Measurements from ENCODE around the gene GUCY2C. TPM values are rescaled to one million over a fixed set of nuclear protein-coding genes. Genes with fewer than 3 reads are reported as not detected.
"Not testable (repeated sequence)": the region's sequence is repeated elsewhere in the genome, so short reads cannot be mapped to it uniquely, and the experiment has no call there.

Gene GUCY2C
- total RNA-seq (2012; rRNA removed): not detected in 2 replicates

- H3K36me3 ChIP-seq (ENCODE audit: insufficient read depth, low read length): no peaks in the 10 kb centered on the region
- no peaks in the 10 kb centered on the region for H3K4me1 ChIP-seq (ENCODE audit: control insufficient read depth, insufficient read depth, low read length)
- no peaks in the 10 kb centered on the region for H3K27me3 ChIP-seq (ENCODE audit: control insufficient read depth, insufficient read depth, low read length)
- no peak within 1 kb of the TSS for H3K4me3 ChIP-seq (ENCODE audit: low read length)
- no peak within 1 kb of the TSS for H3K9ac ChIP-seq (ENCODE audit: low read depth, low read length)
- no peak within 1 kb of the TSS for H3K4me2 ChIP-seq (ENCODE audit: low read length)
- no peaks in the 10 kb centered on the region for H3K9me3 ChIP-seq (replicated peaks; ENCODE audit: low read length)
These were observed at the start of gene GUCY2C for GRCh38 chr12:14696265-14696741. GUCY2C (minus strand) TSS chr12:14696599; CDS start chr12:14696448, 151 bp downstream.

- Histone ChIP-seq H3K9ac (ENCODE audit: low read depth, low read length) (no peak overlapping the region), H3K27me3 (ENCODE audit: control insufficient read depth, insufficient read depth, low read length) (no peaks in the 10 kb centered on the region), H3K36me3 (ENCODE audit: insufficient read depth, low read length) (no peaks in the 10 kb centered on the region), H3K9me3 (replicated peaks; ENCODE audit: low read length) (no peaks in the 10 kb centered on the region), H3K4me3 (ENCODE audit: low read length) (no peak overlapping the region), H3K4me2 (ENCODE audit: low read length) (no peak overlapping the region), H3K4me1 (ENCODE audit: control insufficient read depth, insufficient read depth, low read length) (no peaks in the 10 kb centered on the region)
These were observed 46.7 kb upstream of the GUCY2C start for GRCh38 chr12:14743061-14743460.

GRCh38 chr12:14741942-14742341 lies 45.5 kb upstream of the GUCY2C start:
- no peaks in the 10 kb centered on the region for H3K27me3 ChIP-seq (ENCODE audit: control insufficient read depth, insufficient read depth, low read length)
- no peak overlapping the region for H3K9ac ChIP-seq (ENCODE audit: low read depth, low read length)
- no peak overlapping the region for H3K4me2 ChIP-seq (ENCODE audit: low read length)
- no peak overlapping the region for H3K4me3 ChIP-seq (ENCODE audit: low read length)
- H3K36me3 ChIP-seq (ENCODE audit: insufficient read depth, low read length): no peaks in the 10 kb centered on the region
- H3K4me1 ChIP-seq (ENCODE audit: control insufficient read depth, insufficient read depth, low read length): no peaks in the 10 kb centered on the region
- no peaks in the 10 kb centered on the region for H3K9me3 ChIP-seq (replicated peaks; ENCODE audit: low read length)

GRCh38 chr12:14741153-14741552 lies 44.8 kb upstream of the GUCY2C start:
- no peaks in the 10 kb centered on the region for H3K9me3 ChIP-seq (replicated peaks; ENCODE audit: low read length)
- no peak overlapping the region for H3K4me3 ChIP-seq (ENCODE audit: low read length)
- H3K4me2 ChIP-seq (ENCODE audit: low read length): no peak overlapping the region
- H3K27me3 ChIP-seq (ENCODE audit: control insufficient read depth, insufficient read depth, low read length): no peaks in the 10 kb centered on the region
- H3K4me1 ChIP-seq (ENCODE audit: control insufficient read depth, insufficient read depth, low read length): no peaks in the 10 kb centered on the region
- H3K36me3 ChIP-seq (ENCODE audit: insufficient read depth, low read length): no peaks in the 10 kb centered on the region
- no peak overlapping the region for H3K9ac ChIP-seq (ENCODE audit: low read depth, low read length)

- H3K9ac ChIP-seq (ENCODE audit: low read depth, low read length); H3K27me3 ChIP-seq (ENCODE audit: control insufficient read depth, insufficient read depth, low read length); H3K4me1 ChIP-seq (ENCODE audit: control insufficient read depth, insufficient read depth, low read length); H3K9me3 ChIP-seq (replicated peaks; ENCODE audit: low read length); H3K4me3 ChIP-seq (ENCODE audit: low read length); H3K4me2 ChIP-seq (ENCODE audit: low read length); H3K36me3 ChIP-seq (ENCODE audit: insufficient read depth, low read length): not testable (repeated sequence)
These were observed 40.0 kb upstream of the GUCY2C start for GRCh38 chr12:14736441-14736840.

- Histone ChIP-seq H3K4me2 (ENCODE audit: low read length) (no peak overlapping the region), H3K9ac (ENCODE audit: low read depth, low read length) (no peak overlapping the region), H3K27me3 (ENCODE audit: control insufficient read depth, insufficient read depth, low read length) (peaks cover 12% of the 10 kb centered on the region)
These were observed 35.4 kb upstream of the GUCY2C start for GRCh38 chr12:14731821-14732220.

GRCh38 chr12:14729586-14729985 lies 33.2 kb upstream of the GUCY2C start:
- no peak overlapping the region for H3K4me3 ChIP-seq (ENCODE audit: low read length)
- no peak overlapping the region for H3K4me2 ChIP-seq (ENCODE audit: low read length)
- no peaks in the 10 kb centered on the region for H3K9me3 ChIP-seq (replicated peaks; ENCODE audit: low read length)
- peaks cover 12% of the 10 kb centered on the region for H3K27me3 ChIP-seq (ENCODE audit: control insufficient read depth, insufficient read depth, low read length)
- H3K36me3 ChIP-seq (ENCODE audit: insufficient read depth, low read length): no peaks in the 10 kb centered on the region
- no peak overlapping the region for H3K9ac ChIP-seq (ENCODE audit: low read depth, low read length)
- H3K4me1 ChIP-seq (ENCODE audit: control insufficient read depth, insufficient read depth, low read length): no peaks in the 10 kb centered on the region

More at GRCh38 chr12:14731821-14732220, 35.4 kb upstream of the GUCY2C start:
- H3K4me1 ChIP-seq (ENCODE audit: control insufficient read depth, insufficient read depth, low read length): no peaks in the 10 kb centered on the region
- no peak overlapping the region for H3K4me3 ChIP-seq (ENCODE audit: low read length)
- no peaks in the 10 kb centered on the region for H3K36me3 ChIP-seq (ENCODE audit: insufficient read depth, low read length)
- H3K9me3 ChIP-seq (replicated peaks; ENCODE audit: low read length): no peaks in the 10 kb centered on the region

- Histone ChIP-seq H3K4me3 (ENCODE audit: low read length) (no peak overlapping the region), H3K36me3 (ENCODE audit: insufficient read depth, low read length) (no peaks in the 10 kb centered on the region), H3K9ac (ENCODE audit: low read depth, low read length) (no peak overlapping the region), H3K27me3 (ENCODE audit: control insufficient read depth, insufficient read depth, low read length) (peaks cover 3% of the 10 kb centered on the region), H3K4me1 (ENCODE audit: control insufficient read depth, insufficient read depth, low read length) (no peaks in the 10 kb centered on the region), H3K9me3 (replicated peaks; ENCODE audit: low read length) (no peaks in the 10 kb centered on the region), H3K4me2 (ENCODE audit: low read length) (no peak overlapping the region)
These were observed 27.4 kb upstream of the GUCY2C start for GRCh38 chr12:14723763-14724162.

GRCh38 chr12:14716848-14717444 lies 20.5 kb upstream of the GUCY2C start:
- Histone ChIP-seq H3K4me3 (ENCODE audit: low read length) (no peak overlapping the region), H3K9me3 (replicated peaks; ENCODE audit: low read length) (no peaks in the 10 kb centered on the region), H3K27me3 (ENCODE audit: control insufficient read depth, insufficient read depth, low read length) (no peaks in the 10 kb centered on the region), H3K4me2 (ENCODE audit: low read length) (no peak overlapping the region), H3K9ac (ENCODE audit: low read depth, low read length) (no peak overlapping the region), H3K36me3 (ENCODE audit: insufficient read depth, low read length) (no peaks in the 10 kb centered on the region), H3K4me1 (ENCODE audit: control insufficient read depth, insufficient read depth, low read length) (no peaks in the 10 kb centered on the region)

- no peaks in the 10 kb centered on the region for H3K4me1 ChIP-seq (ENCODE audit: control insufficient read depth, insufficient read depth, low read length)
- H3K9ac ChIP-seq (ENCODE audit: low read depth, low read length): no peak overlapping the region
- H3K36me3 ChIP-seq (ENCODE audit: insufficient read depth, low read length): no peaks in the 10 kb centered on the region
- no peak overlapping the region for H3K4me2 ChIP-seq (ENCODE audit: low read length)
- H3K27me3 ChIP-seq (ENCODE audit: control insufficient read depth, insufficient read depth, low read length): no peaks in the 10 kb centered on the region
- no peak overlapping the region for H3K4me3 ChIP-seq (ENCODE audit: low read length)
- no peaks in the 10 kb centered on the region for H3K9me3 ChIP-seq (replicated peaks; ENCODE audit: low read length)
These were observed 18.0 kb upstream of the GUCY2C start for GRCh38 chr12:14714437-14714836.

- H3K36me3 ChIP-seq (ENCODE audit: insufficient read depth, low read length): no peaks in the 10 kb centered on the region
- no peaks in the 10 kb centered on the region for H3K9me3 ChIP-seq (replicated peaks; ENCODE audit: low read length)
- H3K9ac ChIP-seq (ENCODE audit: low read depth, low read length): no peak overlapping the region
- no peak overlapping the region for H3K4me3 ChIP-seq (ENCODE audit: low read length)
- no peaks in the 10 kb centered on the region for H3K27me3 ChIP-seq (ENCODE audit: control insufficient read depth, insufficient read depth, low read length)
- no peak overlapping the region for H3K4me2 ChIP-seq (ENCODE audit: low read length)
- H3K4me1 ChIP-seq (ENCODE audit: control insufficient read depth, insufficient read depth, low read length): no peaks in the 10 kb centered on the region
These were observed 14.4 kb upstream of the GUCY2C start for GRCh38 chr12:14710632-14711320.

Measured in skeletal muscle satellite cell (primary cell).